IPS-NIHi7 (cell line): Measurements from ENCODE around the gene PSMC3IP.
"Not testable (repeated sequence)": the region's sequence is repeated elsewhere in the genome, so short reads cannot be mapped to it uniquely, and the experiment has no call there.

Experiments used
- DNase-seq: peaks from one replicate; pipeline ENCODE4 v3.0.0; 2012; ENCODE audit warnings: mixed read lengths; ENCODE audit errors: extremely low spot score

Gene PSMC3IP

DNA sequence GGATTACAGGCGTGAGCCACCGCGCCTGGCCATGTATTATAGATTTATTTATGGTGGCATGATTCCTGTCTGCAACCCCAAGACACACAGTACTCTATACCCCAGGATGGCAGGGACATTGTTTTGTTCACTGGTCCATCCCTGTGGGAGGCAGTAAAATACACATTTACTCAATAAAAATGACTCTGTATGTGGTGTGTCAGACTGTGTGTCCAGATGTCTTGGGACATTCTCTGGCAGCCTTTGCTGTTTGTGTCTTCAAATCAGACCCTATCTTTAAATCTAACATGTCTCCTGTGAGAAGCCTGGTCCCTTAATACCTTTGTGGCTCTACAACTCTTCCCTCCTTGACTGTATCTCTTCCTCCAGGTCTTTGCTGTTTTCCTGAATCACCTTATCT lies 17.3 kb downstream of the PSMC3IP start:
- DNase-seq = no peak

DNA sequence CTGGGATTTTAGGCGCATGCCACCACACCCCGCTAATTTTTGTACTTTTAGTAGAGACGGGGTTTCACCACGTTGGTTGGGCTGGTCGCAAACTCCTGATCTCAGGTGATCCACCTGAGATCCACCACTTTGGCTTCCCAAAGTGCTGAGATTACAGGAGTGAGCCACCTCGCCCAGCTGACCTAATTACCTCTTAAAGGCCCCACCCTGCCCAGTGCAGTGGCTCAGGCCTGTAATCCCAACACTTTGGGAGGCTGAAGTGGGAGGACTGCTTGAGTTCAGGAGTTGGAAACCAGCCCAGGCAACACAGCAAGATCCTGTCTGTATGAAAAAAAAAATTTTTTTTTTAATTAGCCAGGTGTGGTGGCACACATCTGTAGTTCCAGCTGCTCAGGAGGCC lies 18.5 kb downstream of the PSMC3IP start:
- no peak for DNase-seq

DNA sequence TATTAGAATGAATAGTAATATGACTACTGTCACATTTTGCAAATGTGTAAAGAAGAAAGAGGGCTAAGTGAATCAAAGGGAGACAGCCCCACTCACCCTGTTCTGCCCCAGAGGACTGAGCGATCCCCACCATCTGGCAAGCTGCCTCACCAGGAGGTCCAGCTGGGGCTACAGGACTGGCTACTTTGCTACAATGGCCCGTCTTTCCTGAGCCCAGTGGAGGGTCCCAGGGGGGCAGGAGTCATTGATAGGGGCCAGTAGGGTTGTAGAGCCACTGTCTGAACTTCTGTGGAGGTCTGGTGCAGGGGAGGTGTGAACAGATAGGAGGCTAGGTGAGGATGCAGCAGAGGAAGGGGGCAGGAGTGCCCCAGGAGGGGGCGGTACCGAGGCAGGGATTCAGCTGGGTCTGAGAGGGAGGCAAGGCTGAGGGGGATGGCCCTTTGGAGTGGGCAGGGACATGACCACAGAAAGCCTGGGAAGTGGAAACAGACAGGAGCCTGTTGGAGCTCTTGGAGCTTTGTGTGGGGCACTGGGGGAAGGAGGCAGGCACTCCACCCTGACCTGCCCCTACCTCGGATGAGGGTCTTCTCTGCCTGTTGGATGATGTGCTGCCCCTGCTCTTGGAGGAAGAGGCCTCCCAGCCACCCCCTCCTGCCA lies 21.4 kb downstream of the PSMC3IP start:
- not testable (repeated sequence) for DNase-seq

DNA sequence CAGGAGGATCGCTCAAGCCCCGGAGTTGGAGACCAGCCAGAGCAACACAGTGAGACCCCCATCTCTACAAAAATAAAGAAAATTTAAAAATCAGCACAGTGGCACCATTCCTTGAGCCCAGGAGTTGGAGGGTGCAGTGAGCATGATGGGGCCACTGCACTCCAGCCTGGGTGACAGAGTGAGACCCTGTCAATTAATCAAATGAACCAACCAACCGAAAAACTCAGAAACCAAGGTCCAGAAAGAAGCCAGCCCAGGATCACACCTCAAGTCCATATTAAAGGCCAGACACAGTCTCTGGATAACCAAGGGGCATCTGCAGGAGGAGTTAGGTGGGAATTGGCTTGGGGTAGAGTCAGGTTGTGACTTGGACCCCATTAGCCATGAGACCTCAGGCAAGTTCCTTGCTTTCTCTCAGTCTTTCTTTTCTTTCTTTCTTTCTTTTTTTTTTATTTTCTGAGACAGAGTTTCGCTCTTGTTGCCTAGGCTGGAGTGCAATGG lies 22.4 kb downstream of the PSMC3IP start:
- DNase-seq = no peak

DNA sequence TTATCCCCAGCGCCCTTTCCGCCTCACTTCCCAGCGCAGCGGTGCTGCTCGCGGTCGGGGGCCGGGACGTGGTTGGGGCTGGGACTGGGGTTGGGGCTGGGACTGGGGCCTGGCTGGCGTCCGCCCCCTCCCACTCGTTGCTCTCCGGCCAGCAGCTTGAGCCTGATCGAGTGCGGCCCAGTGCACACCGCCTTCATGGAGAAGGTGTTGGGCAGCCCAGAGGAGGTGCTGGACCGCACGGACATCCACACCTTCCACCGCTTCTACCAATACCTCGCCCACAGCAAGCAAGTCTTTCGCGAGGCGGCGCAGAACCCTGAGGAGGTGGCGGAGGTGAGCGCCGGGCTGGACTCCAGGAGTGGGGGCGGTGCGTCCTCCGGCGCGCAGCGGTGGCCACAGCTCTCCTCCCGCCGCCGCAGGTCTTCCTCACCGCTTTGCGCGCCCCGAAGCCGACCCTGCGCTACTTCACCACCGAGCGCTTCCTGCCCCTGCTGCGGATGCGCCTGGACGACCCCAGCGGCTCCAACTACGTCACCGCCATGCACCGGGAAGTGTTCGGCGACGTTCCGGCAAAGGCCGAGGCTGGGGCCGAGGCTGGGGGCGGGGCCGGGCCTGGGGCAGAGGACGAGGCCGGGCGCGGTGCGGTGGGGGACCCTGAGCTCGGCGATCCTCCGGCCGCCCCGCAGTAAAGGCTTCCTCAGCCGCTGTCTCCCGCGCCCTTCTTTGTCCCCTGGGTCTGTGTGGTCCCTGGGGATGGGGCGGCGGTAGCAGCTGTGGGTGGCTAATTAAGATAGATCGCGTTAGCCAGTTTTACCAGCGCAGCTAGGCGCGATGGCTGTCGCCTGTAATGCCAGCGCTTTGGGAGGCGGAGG lies 23.0 kb downstream of the PSMC3IP start:
- DNase-seq = peak; percentile 88

DNA sequence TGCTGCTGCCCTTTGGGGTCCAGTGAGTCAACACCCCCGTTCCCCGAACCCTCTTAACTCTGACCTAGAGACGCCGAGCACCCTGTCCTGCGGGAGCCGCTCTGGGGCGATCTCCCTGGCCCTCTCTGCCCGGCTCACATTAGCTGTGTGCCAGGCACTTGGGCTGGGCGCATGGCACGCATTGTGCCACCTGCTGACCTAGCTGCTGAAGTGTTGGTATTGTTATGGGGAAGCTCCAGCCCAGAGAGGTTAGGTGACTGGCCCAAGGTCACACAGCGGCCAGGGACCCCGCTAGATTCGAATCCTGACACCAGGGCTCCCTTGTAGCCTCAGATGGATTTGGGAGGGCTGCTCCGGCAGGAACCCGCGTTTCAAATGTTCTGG lies 23.7 kb downstream of the PSMC3IP start:
- no peak for DNase-seq

DNA sequence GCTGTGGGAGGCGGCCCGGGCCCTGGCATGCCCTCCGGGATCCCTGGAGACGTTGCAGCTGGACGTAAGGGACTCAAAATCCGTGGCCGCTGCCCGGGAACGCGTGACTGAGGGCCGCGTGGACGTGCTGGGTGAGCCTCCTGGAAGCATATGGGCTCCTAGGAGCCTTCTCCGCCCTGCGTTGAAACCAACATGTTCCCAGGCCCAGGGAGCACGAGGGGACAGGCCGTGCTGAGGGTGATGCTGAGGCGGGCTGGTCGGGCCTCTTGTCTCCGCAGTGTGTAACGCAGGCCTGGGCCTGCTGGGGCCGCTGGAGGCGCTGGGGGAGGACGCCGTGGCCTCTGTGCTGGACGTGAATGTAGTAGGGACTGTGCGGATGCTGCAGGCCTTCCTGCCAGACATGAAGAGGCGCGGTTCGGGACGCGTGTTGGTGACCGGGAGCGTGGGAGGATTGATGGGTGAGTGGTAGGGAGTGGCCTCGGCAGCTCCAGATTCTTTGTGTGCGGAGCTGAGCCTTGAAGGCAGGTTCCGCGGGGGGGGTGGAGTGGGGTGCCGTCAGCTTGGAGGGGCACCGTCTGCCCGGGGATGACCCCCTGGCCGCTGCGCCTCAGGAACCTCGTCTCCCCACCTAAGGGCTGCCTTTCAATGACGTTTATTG lies 24.2 kb downstream of the PSMC3IP start:
- DNase-seq = no peak

DNA sequence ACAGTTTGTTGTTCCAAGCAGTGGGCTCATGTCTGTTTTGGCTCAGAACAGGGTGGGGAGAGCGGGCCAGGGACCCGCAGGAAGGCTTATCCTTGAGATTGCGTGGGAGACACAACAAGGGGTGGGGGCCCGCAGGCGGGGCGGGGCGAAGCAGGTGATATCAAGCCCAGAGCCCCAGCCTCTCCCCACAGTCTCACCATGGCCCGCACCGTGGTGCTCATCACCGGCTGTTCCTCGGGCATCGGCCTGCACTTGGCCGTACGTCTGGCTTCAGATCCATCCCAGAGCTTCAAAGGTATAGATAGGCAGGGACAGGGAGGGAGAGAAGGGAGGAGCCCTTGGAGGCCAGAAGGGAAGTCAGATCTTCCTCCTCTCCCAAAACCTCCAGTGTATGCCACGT lies 24.8 kb downstream of the PSMC3IP start, which contains the start of gene HSD17B1:
Gene HSD17B1 (plus strand): TSS at position 188 of the 400 bp plus-strand sequence. CDS start 11 bp downstream, at position 199.
- DNase-seq = not testable (repeated sequence)

DNA sequence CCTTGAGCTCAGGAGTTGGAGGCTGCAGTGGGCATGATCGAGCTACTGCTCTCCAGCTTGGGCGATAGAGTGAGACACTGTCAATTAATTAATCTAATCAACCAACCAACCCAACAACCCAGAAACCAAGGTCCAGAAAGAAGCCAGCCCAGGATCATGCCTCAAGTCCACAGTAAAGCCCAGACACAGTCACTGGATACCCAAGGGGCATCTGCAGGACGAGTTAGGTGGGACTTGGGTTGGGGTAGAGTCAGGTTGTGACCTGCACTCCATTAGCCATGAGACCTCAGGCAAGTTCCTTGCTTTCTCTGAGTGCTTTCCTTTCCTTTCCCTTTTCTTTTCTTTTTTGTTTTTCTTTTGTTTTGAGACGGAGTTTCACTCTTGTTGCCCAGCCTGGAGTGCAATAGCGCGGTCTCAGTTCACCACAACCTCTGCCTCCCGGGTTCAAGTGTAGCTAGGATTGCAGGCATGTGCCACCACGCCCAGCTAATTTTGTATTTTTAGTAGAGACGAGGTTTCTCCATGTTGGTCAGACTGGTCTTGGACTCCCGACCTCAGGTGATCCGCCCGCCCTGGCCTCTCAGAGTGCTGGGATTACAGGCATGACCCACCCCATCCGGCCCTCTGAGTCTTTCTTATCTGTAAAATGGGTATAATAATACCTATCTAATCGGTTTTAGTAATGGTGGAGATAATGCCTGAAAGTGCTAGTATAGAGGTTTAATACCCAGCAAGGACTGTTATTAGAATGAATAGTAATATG lies 28.4 kb downstream of the PSMC3IP start:
- no peak for DNase-seq

DNA sequence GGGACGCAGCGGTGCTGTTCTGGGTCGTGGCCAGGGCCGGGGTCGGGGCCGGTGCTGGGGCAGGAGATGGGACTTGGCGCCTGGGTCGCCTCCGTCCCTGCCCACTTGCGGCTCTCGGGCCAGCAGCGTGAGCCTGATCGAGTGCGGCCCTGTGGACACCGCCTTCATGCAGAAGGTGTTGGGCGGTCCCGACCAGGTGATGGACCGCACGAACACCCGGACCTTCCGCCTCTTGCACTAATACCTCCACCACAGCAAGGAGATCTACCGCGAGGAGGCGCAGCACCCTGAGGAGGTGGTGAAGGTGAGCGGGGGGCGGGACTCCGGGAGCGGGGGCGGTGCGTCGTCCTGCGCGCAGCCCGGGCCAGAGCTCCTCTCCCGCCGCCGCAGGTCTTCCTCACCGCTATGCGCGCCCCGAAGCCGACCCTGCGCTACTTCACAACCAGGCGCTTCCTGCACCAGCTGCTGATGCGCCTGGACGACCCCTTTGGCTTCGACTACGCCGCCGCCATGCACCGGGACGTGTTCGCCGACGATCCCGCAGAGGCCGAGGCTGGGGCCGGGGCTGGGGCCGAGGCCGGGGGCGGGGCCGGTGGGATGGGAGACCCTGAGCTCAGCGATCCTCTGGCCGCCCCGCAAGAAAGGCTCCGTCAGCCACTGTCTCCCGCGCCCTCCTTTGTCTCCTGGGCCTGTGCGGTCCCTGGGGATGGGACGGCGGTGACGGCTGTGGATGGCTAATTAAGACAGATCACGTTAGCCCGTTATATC lies 29.3 kb downstream of the PSMC3IP start:
- peak; percentile 91 for DNase-seq

DNA sequence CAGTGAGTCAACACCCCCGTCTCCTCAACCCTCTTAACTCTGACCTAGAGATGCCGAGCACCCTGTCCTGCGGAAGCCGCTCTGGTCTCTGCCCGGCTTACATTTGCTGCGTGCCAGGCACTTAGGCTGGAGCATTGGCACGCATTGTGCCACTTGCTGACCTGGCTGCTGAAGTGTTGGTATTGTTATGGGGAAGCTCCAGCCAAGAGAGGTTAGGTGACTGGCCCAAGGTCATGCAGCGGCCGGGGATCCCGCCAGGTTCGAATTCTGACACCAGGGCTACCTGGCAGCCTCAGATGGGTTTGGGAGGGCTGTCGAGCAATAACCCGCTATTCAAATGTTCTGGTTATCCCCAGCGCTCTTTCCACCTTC lies 29.8 kb downstream of the PSMC3IP start:
- no peak for DNase-seq

DNA sequence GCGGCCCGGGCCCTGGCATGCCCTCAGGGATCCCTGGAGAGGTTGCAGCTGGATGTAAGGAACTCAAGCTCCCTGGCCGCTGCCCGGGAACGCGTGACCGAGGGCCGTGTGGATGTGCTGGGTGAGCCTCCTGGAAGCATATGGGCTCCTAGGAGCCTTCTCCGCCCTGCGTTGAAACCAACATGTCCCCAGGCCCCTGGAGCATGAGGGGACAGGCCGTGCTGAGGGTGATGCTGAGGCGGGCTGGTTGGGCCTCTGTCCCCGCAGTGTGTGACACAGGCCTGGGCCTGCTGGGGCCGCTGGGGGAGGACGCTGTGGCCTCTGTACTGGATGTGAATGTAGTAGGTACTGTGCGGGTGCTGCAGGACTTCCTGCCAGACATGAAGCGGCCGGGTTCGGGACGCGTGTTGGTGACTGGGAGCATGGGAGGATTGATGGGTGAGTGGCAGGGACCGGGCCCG lies 30.5 kb downstream of the PSMC3IP start:
- DNase-seq = no peak

DNA sequence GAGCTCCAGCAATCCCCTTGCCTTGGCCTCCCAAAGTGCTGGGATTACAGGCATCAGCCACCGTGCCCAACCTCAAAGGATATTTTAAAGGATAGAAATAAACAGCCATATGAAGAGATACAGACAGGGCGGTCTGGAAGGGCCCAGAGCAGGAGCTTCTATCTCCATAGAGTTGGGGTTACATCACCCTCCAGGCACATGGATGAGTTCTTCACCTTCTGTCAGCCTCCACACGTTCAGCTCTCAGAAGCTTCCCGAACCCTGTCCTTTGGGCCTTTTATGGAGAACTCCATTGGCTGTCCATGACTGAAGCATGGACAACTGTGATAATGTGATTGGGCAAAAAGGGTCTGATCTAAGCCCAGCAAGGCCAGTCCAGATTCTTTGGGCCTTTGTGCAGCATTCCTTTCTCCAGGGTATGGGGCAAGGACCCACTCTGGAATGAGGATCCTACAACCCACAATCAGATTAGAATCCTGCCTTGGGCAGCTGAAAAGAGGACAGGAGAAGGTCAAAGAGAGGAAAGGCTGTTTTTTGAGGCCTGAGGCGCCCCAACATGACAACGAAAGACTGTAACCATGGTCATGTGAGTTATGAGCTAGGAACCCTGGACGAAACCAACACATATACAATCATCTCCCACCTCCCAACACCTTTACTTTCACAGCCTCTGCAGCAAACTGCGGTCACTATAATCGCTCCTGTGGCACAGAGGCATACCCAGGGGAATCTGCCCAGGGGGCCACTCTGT lies 31.6 kb downstream of the PSMC3IP start:
- DNase-seq = not testable (repeated sequence)

DNA sequence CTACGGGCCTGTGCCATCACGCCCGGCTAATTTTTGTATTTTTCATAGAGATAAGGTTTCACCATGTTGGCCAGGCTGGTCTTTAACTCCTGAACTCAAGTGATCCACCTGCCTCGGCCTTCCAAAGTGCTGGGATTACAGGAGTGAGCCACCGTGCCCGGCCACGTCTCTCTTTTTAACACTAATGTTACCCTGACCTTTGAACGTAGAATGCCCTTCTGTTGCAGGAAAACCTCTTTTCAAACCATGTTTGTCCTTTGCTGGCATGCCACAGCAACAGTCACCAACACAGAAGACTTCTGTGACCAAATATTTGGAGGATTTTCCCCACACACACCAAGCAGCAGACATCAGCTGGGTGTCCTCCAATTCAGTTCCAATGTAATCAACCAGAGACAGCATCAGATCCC lies 32.6 kb downstream of the PSMC3IP start:
- DNase-seq = no peak

DNA sequence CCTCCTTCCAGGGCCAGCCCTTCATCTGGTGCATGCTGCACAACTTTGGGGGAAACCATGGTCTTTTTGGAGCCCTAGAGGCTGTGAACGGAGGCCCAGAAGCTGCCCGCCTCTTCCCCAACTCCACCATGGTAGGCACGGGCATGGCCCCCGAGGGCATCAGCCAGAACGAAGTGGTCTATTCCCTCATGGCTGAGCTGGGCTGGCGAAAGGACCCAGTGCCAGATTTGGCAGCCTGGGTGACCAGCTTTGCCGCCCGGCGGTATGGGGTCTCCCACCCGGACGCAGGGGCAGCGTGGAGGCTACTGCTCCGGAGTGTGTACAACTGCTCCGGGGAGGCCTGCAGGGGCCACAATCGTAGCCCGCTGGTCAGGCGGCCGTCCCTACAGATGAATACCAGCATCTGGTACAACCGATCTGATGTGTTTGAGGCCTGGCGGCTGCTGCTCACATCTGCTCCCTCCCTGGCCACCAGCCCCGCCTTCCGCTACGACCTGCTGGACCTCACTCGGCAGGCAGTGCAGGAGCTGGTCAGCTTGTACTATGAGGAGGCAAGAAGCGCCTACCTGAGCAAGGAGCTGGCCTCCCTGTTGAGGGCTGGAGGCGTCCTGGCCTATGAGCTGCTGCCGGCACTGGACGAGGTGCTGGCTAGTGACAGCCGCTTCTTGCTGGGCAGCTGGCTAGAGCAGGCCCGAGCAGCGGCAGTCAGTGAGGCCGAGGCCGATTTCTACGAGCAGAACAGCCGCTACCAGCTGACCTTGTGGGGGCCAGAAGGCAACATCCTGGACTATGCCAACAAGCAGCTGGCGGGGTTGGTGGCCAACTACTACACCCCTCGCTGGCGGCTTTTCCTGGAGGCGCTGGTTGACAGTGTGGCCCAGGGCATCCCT lies 34.1 kb downstream of the PSMC3IP start:
- DNase-seq = no peak

DNA sequence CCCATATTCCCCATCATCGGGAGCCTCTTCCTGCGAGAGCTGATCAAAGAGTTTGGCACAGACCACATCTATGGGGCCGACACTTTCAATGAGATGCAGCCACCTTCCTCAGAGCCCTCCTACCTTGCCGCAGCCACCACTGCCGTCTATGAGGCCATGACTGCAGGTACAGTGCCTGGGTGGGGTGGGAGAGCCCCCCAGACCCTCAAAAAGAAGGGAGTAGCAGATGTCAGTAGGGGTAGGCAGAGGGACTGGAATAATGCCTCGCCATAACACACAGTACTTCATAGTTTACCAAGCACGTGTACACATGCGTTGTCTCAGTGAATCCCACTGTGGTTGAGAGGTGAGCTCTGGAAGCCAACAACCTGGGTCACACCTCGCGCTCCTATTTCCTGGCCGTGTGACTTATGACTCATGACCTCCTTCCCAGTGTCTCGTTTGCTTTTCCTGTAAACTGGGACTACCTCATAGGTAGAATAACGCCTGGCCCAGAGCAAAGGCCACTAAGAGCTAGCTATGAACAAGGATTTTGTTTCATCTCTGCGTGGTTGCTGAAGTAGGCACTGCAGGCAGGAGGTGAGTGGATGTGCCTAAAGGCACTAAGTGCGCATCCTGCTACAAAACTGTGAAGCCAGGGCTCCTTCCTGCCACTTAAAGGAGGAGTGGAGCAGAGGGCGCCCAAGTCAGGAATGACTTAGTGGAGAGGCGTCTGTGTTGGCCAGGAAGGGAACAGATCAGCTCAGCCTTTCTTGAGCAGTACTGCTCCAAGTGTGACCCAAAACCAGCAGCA lies 36.3 kb downstream of the PSMC3IP start:
- DNase-seq = no peak

DNA sequence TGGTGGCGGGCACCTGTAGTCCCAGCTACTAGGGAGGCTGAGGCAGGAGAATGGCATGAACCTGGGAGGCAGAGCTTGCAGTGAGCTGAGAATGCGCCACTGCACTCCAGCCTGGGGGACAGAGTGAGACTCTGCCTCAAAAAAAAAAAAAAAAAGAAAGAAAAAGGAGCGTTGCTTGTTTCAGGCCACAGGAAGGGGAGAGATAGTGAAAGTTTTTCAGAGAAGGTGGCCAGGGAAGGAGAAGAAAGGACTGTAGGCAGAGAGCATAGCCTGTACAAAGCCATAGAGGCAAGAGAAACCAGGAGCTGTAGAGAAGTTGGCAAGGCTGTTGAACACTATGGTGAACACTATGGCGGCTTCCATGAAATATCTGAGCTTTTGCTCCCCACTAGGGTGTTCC lies 37.0 kb downstream of the PSMC3IP start:
- not testable (repeated sequence) for DNase-seq

DNA sequence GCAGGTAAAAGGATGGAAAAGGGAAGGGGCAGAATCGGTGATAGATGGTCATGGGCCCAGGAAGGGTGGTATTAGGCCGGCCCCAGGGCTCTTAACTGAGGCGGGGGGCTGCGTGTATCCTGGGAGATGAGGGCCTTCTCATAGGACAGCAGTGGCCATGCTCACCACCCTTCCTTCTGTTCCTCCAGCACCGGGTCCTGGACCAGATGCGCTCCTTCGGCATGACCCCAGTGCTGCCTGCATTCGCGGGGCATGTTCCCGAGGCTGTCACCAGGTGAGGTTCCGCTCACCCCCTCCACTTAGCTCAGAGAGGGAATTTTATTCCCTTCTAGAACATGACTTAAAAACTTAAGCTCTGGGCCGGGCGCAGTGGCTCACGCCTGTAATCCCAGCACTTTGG lies 39.0 kb downstream of the PSMC3IP start:
- no peak for DNase-seq
